ENCODE measurements around the gene CXXC1.
A peak's percentile ranks its signal among the peaks of the same experiment; 100 is the strongest.
"Not testable (repeated sequence)": the region's sequence is repeated elsewhere in the genome, so short reads cannot be mapped to it uniquely, and the experiment has no call there.

Gene CXXC1

GRCh38 chr18:50287441-50288347, at the start of gene CXXC1:
Gene CXXC1, minus strand, starts transcription at chr18:50287692. Its CDS starts 103 bp downstream, at chr18:50287589.
- peak; percentile 100 for DNase-seq (ENCODE audit: low spot score)

GRCh38 chr18:50334546-50335152, 47.2 kb upstream of the CXXC1 start:
- no peak for DNase-seq (ENCODE audit: low spot score)

GRCh38 chr18:50331691-50332090, 44.2 kb upstream of the CXXC1 start:
- DNase-seq (ENCODE audit: low spot score): no peak

DNA sequence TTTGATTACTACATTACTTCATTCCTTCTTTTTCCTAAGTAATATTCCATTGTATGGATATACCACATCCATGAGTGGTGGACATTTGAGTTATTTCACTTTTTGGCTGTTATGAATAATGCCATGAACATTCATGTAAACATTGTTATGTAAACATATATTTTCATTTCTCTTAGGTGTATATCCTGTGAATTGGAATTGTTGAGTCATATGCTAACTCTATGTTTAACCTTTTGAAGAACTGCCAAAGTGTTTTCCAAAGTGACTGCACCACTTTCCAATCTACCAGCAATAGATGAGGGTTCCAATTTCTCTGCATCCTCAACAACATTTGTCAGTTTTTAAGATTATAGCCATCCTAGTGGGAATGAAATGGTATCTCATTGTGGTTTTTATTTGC, 42.7 kb upstream of the CXXC1 start:
- no peak for DNase-seq (ENCODE audit: low spot score)

DNA sequence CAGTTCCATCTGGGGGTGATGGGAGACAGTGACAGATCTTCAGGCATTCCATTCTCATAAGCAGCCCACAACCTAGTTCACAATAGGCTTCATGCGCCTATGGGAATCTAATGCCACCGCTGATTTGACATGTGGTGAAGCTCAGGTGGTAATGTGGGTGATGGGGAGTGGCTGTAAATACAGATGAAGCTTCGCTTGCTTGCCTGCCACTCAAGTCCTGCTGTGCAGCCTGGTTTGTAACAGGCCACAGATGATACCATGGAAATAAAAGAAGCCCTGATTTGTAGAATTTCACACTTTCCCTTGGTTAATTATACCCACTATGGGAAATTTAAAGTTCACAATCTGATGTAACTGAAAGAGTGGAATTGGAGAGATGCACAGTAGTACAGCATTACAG, 40.5 kb upstream of the CXXC1 start:
- no peak for DNase-seq (ENCODE audit: low spot score)

DNA sequence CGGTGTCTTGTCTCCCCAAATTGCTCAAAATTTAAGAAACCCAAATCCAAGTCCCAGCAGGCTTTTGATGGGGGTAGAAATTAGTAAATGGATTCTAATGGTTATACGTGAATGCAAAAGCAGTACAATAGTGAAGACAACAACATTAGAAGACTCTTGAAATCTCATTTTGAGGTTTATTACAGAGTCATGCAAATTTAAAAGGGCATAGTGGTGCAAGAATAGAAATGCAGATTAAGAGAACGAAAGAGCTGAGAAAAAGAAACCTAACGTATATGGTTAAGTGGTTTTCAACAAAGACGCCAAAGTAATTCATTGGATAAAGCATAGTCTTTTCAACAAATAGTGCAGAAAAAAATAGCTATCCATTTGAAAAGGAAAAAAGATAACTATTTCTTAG, 33.2 kb upstream of the CXXC1 start:
- DNase-seq (ENCODE audit: low spot score): no peak

DNA sequence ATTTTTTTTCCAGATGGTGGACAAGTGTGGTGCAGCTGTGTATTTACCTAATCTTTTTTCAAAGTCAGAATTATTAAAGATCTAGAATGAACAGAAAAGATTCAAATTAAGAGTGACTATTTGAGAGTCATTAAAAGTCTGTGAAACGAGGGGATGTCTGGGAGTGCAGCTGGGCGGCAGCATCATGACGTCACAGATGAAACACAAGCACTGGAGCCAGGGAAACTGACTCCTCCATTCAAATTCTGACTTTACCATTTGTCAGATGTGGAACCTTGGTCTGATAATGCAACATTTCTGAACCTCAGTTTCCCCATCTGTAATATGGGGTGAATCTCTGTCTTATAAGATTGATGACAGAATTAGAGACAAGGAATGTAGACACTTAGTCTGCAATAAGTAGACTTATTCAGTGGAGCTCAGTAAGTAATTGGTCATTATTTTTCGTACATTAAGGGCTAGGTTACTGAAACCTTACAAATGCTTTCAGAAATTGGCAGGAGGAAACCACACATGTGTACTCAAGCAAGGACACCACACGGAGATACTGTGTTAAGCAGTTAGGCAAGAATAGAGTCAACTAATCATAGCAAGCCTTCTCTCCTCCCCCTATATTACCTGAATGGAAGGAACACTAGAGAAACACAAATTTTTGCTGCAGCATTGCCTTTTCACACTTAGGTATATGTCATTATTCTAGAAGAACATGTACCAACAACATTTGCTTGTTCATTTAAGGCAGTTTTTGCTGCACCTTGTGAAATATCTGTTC, 27.8 kb upstream of the CXXC1 start:
- no peak for DNase-seq (ENCODE audit: low spot score)

DNA sequence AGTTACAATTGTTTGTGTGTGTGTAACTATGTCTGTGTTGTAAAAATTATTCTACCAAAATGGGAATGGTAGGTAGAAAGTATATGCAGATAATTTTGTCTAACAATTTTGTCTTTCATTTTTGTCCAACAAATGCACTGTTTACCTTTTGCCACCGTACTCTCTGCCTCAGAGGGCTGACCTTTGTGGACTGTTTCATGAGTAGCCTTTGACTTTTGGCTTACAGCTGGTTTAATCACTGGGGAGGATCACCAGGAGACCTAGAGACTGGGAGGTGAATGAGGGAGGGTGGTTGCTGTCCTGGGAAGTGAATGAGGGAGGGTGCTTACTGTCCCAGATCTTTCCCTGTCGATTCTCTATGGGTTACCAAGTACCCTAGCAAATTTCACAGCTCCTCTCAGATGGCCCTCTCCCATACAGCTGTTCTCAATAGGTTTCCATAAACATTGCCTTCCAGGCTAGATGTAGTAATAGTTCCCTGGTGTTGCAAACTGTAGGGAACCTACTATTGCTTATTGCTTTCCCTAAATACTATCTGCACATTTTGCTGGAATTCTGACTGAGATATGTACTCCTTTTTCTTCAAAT, 26.5 kb upstream of the CXXC1 start:
- DNase-seq (ENCODE audit: low spot score): no peak

- DNase-seq (ENCODE audit: low spot score): no peak
Measured at GRCh38 chr18:50313031-50313607, 25.6 kb upstream of the CXXC1 start.

DNA sequence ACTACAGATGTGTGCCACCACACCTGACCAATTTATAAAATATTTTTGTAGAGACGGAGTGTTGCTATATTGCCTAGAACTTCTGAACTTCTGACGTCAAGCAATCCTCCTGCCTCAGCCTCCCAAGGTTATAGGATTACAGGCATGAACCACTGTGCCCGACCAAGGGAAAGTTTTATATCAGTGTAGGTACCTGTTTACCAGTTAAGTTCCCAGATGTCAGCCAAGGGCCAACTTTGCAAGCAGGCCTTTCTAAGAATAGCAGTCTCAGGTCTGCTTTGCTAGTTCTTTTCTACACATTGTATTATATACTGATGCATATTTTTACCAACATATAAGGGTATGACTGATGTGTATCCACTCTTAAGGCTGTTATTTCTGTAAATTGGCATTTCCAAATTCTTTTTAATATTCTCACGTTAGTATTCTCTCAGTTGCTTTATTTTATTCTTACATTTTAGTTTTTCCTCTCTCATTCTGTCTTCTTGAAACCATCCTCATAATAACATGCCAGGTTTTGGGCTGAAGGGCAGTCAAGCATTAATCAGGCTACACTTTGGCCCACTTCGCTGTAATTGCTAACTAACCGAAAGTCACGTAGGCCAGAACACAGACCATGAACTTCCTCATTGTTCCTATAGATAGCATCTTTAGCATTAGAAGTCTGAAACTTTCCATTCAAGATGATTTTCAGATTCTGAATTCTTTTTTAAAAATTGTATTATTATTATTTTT, 25.0 kb upstream of the CXXC1 start:
- no peak for DNase-seq (ENCODE audit: low spot score)

GRCh38 chr18:50311650-50312049, 24.2 kb upstream of the CXXC1 start:
- DNase-seq (ENCODE audit: low spot score): no peak

- DNase-seq (ENCODE audit: low spot score): no peak
Measured at GRCh38 chr18:50310080-50310479, 22.6 kb upstream of the CXXC1 start.

- not testable (repeated sequence) for DNase-seq (ENCODE audit: low spot score)
Measured at GRCh38 chr18:50308851-50309250, 21.4 kb upstream of the CXXC1 start.

- DNase-seq (ENCODE audit: low spot score): peak; percentile 49
Measured at GRCh38 chr18:50307738-50308470, 20.4 kb upstream of the CXXC1 start.

GRCh38 chr18:50307400-50307737, 19.9 kb upstream of the CXXC1 start:
- no peak for DNase-seq (ENCODE audit: low spot score)

DNA sequence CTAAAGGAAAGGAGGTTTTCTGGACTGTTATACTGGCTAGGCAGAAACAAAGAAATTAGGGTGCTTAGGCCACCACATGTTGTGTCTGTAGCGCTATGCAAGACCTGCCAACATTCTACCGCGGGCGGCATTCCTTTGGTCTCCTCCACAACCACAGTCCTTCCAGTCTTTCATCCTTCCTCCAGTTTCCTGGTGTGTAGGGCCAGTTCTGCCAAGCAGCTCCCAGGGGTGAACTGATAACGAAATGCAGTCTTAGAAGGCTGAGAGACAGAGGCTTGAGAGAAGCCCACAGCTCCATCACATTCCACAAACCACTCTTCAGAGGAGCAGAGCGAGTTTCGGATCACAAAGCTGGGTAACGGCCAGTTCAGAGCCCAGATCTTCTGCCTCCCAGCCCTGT, 19.5 kb upstream of the CXXC1 start:
- DNase-seq (ENCODE audit: low spot score): no peak

- DNase-seq (ENCODE audit: low spot score): no peak
Measured at GRCh38 chr18:50301074-50301473, 13.6 kb upstream of the CXXC1 start.

DNA sequence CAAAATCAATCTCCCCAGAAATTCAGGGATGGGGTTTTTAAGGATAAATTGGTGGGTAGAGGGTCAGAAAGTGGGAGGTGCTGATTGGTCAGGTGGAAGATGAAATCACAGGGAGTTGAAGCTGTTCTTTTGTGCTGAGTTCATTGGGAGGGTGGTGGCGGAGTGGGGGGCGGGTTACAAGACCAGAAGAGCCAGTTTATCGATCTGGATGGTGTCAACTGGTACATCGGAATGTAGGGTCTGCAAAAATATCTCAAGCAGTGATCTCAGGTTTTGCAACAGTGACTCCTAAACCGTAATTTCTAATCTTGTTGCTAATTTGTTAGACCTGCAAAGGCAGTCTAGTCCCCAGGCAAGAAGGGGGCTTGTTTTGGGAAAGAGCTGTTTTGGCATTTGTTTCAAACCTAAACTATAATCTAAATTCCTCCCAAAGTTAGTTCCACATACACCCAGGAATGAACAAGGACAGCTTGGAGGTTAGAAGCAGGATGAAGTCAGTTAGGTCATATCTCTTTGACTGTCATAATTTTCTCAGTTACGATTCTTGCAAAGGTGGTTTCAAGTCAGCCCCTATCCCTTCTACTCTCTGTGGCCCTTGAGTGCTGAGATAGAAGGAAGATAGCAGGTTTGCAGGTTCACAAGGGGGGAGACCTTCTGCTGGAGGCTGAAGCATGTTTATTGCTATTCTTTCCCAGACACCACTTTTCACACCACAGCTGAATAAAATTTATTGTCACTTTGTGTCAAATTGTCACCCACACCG, 12.3 kb upstream of the CXXC1 start:
- DNase-seq (ENCODE audit: low spot score): no peak

- DNase-seq (ENCODE audit: low spot score): no peak
Measured at GRCh38 chr18:50298443-50299284, 11.2 kb upstream of the CXXC1 start.
